H1 (cell line): ENCODE results near the gene BCAS1. TPM values are rescaled to one million over a fixed set of nuclear protein-coding genes. Genes with fewer than 3 reads are reported as not detected.

Experiments
- ASH2L ChIP-seq: fragments of 200-600, 300-600 bp; sonication (generic); IDR thresholded peaks from one replicate; pipeline ENCODE4 v1.7.1; 2017; ENCODE audit warnings: low read length
- ATF2 ChIP-seq: IDR thresholded peaks from 2 replicates; pipeline ENCODE4 v1.6.1; 2012; ENCODE audit warnings: low read length, inconsistent platforms
- CHD7 ChIP-seq: fragments of 300-600 bp; sonication (generic); IDR thresholded peaks from 2 replicates; pipeline ENCODE4 v1.7.1; 2012; ENCODE audit warnings: low read length, moderate library complexity, mild to moderate bottlenecking, inconsistent platforms; ENCODE audit not compliant: insufficient replicate concordance
- EZH2 ChIP-seq: fragments of 200-600 bp; sonication (generic); IDR thresholded peaks from 2 replicates; pipeline ENCODE4 v1.7.1; 2012; ENCODE audit warnings: low read depth, mild to moderate bottlenecking, moderate library complexity, low read length, inconsistent platforms; ENCODE audit not compliant: severe bottlenecking
- KDM1A ChIP-seq: fragments of 200-600, 300-600 bp; sonication (generic); IDR thresholded peaks from 2 replicates; pipeline ENCODE4 v1.7.1; 2016; ENCODE audit warnings: mild to moderate bottlenecking, low read length, borderline replicate concordance
- KDM5A ChIP-seq: fragments of 200-600 bp; IDR thresholded peaks from 2 replicates; pipeline ENCODE4 v1.7.1; 2012; ENCODE audit warnings: mild to moderate bottlenecking, low read length, inconsistent platforms, mixed read lengths
- NRF1 ChIP-seq: IDR thresholded peaks from 2 replicates; pipeline ENCODE4 v1.6.1; 2011; ENCODE audit warnings: mild to moderate bottlenecking, low read depth, low read length, improper control_type of control experiment
- SP1 ChIP-seq: IDR thresholded peaks from 2 replicates; pipeline ENCODE4 v1.6.1; 2011; ENCODE audit warnings: low read depth, low read length
- TAF7 ChIP-seq: optimal IDR thresholded peaks from 2 replicates; pipeline ENCODE3; 2011; ENCODE audit warnings: low read depth, mild to moderate bottlenecking, inconsistent platforms, low read length, moderate library complexity, borderline replicate concordance
- ZNF274 ChIP-seq: IDR thresholded peaks from 2 replicates; pipeline ENCODE4 v1.7.0; 2012; ENCODE audit warnings: low read length, borderline replicate concordance; ENCODE audit errors: extremely low read depth
- polyA plus RNA-seq, 7 experiments: library from polyadenylated mRNA; depleted of rRNA in 3 of 7; stranded (reverse) in 5 of 7; unstranded in 2 of 7; fragments of >200 nt in 5 of 7; fragments of 200-250 nt in 2 of 7; gene quantifications; 1 replicate in 5 of 7; 2 replicates in 1 of 7; 4 replicates in 1 of 7; pipeline versions ENCODE4 v1.2.1 to v1.2.3, GENCODE V29; 2011 to 2013; ENCODE audit warnings: missing spikeins in 2 of 7, mixed read lengths in 2 of 7
- total RNA-seq: library from RNA; stranded (reverse); fragmentation: NEBNext Ultra II Directional; extraction: Animal tissue kit (Norgen Biotek cat#: 25700); gene quantifications from 2 replicates; pipeline ENCODE4 v1.2.1, GENCODE V29; 2021

BCAS1 gene
- total and polyA plus RNA-seq, 2 of the 8 experiments (the other 6 are each of a cell fraction or from before 2014, with no cell fraction given), result 0.06 to 0.19 TPM

- TF ChIP-seq CHD7 (no peak), NRF1 (no peak), EZH2 (no peak), KDM5A (no peak), TAF7 (no peak), ZNF274 (no peak), ATF2 (no peak), SP1 (no peak), ASH2L (no peak), KDM1A (no peak)
These were observed 120.4 kb downstream of the BCAS1 start (continued) for GRCh38 chr20:53950031-53950430.
